H9 (cell line): ENCODE data around the gene KANSL3. TPM values are rescaled to one million over a fixed set of nuclear protein-coding genes. Genes with fewer than 3 reads are reported as not detected.

Experiments
- DNase-seq: peaks from one replicate; pipeline ENCODE4 v3.0.0-alpha.2; 2017
- H2AFZ ChIP-seq: one replicate; pipeline ENCODE4 v1.6.1; 2013; ENCODE audit warnings: mild to moderate bottlenecking, low read length, control low read depth, moderate library complexity
- H2AK5ac ChIP-seq: 2 replicates; pipeline ENCODE4 v1.6.1; 2013; ENCODE audit warnings: low read length, control low read depth, mixed read lengths; ENCODE audit not compliant: insufficient read length
- H2BK120ac ChIP-seq: one replicate; pipeline ENCODE4 v1.6.1; 2013; ENCODE audit warnings: low read depth, mild to moderate bottlenecking, low read length, control low read depth, inconsistent platforms; ENCODE audit not compliant: poor library complexity, severe bottlenecking
- H2BK12ac ChIP-seq: 2 replicates; pipeline ENCODE4 v1.6.1; 2013; ENCODE audit warnings: low read length, control low read depth, mixed read lengths, low read depth; ENCODE audit not compliant: insufficient read length
- H2BK15ac ChIP-seq: 2 replicates; pipeline ENCODE4 v1.6.1; 2013; ENCODE audit warnings: low read depth, low read length, control low read depth
- H2BK20ac ChIP-seq: one replicate; pipeline ENCODE4 v1.6.1; 2013; ENCODE audit warnings: low read depth, mild to moderate bottlenecking, low read length, control low read depth, inconsistent platforms; ENCODE audit not compliant: poor library complexity, severe bottlenecking
- H2BK5ac ChIP-seq: 2 replicates; pipeline ENCODE4 v1.6.1; 2013; ENCODE audit warnings: low read length, control low read depth, mixed read lengths; ENCODE audit not compliant: insufficient read length
- H3K14ac ChIP-seq: 2 replicates; pipeline ENCODE4 v1.6.1; 2013; ENCODE audit warnings: low read length, control low read depth; ENCODE audit not compliant: insufficient read depth
- H3K18ac ChIP-seq: 2 replicates; pipeline ENCODE4 v1.6.1; 2013; ENCODE audit warnings: low read depth, mild to moderate bottlenecking, mixed read lengths, low read length, control low read depth; ENCODE audit not compliant: insufficient read length
- H3K23ac ChIP-seq: 2 replicates; pipeline ENCODE4 v1.6.1; 2013; ENCODE audit warnings: low read length, control low read depth, mixed read lengths, low read depth; ENCODE audit not compliant: insufficient read length
- H3K23me2 ChIP-seq: 2 replicates; pipeline ENCODE4 v1.6.1; 2013; ENCODE audit warnings: low read depth, mild to moderate bottlenecking, mixed read lengths, low read length, control low read depth; ENCODE audit not compliant: insufficient read length, poor library complexity, severe bottlenecking
- H3K27ac ChIP-seq: 2 replicates; pipeline ENCODE4 v1.5.1; 2013; ENCODE audit warnings: low read length, control low read depth, mixed read lengths, low read depth; ENCODE audit not compliant: insufficient read length
- H3K27me3 ChIP-seq: 2 replicates; pipeline ENCODE4 v1.6.1; 2013; ENCODE audit warnings: low read length, control low read depth, inconsistent platforms; ENCODE audit not compliant: insufficient read depth
- H3K4ac ChIP-seq: 2 replicates; pipeline ENCODE4 v1.6.1; 2013; ENCODE audit warnings: low read depth, mild to moderate bottlenecking, control low read depth, inconsistent platforms, low read length, moderate library complexity
- H3K4me1 ChIP-seq: 2 replicates; pipeline ENCODE4 v1.6.1; 2013; ENCODE audit warnings: low read length, control low read depth, inconsistent platforms; ENCODE audit not compliant: insufficient read depth
- H3K4me2 ChIP-seq: 2 replicates; pipeline ENCODE4 v1.6.1; 2013; ENCODE audit warnings: low read length, control low read depth, mixed read lengths; ENCODE audit not compliant: insufficient read length, insufficient read depth
- H3K56ac ChIP-seq: 2 replicates; pipeline ENCODE4 v1.6.1; 2013; ENCODE audit warnings: low read depth, mild to moderate bottlenecking, mixed read lengths, low read length, control low read depth; ENCODE audit not compliant: insufficient read length
- H3K79me1 ChIP-seq: 2 replicates; pipeline ENCODE4 v1.6.1; 2013; ENCODE audit warnings: low read depth, mild to moderate bottlenecking, moderate library complexity, low read length, control low read depth, inconsistent platforms; ENCODE audit not compliant: insufficient read depth, poor library complexity, severe bottlenecking
- H3K79me2 ChIP-seq: 2 replicates; pipeline ENCODE4 v1.6.1; 2013; ENCODE audit warnings: low read length, control low read depth, inconsistent platforms; ENCODE audit not compliant: insufficient read depth
- H3K9ac ChIP-seq: 2 replicates; pipeline ENCODE4 v1.6.1; 2013; ENCODE audit warnings: low read length, control low read depth, mixed read lengths; ENCODE audit not compliant: insufficient read length; ENCODE audit errors: extremely low read depth
- H3K9me3 ChIP-seq: one replicate; pipeline ENCODE4 v1.6.1; 2013; ENCODE audit warnings: low read depth, low read length, inconsistent platforms; ENCODE audit not compliant: control insufficient read depth
- H3T11ph ChIP-seq: one replicate; pipeline ENCODE4 v1.6.1; 2013; ENCODE audit warnings: mild to moderate bottlenecking, low read length, control low read depth, inconsistent platforms
- H4K20me1 ChIP-seq: one replicate; pipeline ENCODE4 v1.6.1; 2013; ENCODE audit not compliant: control insufficient read depth, insufficient read length, insufficient read depth
- H4K5ac ChIP-seq: 2 replicates; pipeline ENCODE4 v1.6.1; 2013; ENCODE audit warnings: low read depth, mild to moderate bottlenecking, mixed read lengths, low read length, control low read depth; ENCODE audit not compliant: insufficient read length
- H4K8ac ChIP-seq: replicated peaks from 2 replicates; pipeline ENCODE4 v1.6.1; 2013; ENCODE audit warnings: low read length, control low read depth, mixed read lengths, low read depth; ENCODE audit not compliant: insufficient read length
- H4K91ac ChIP-seq: 2 replicates; pipeline ENCODE4 v1.6.1; 2013; ENCODE audit warnings: low read depth, mild to moderate bottlenecking, moderate library complexity, mixed read lengths, low read length, control low read depth; ENCODE audit not compliant: insufficient read length
- H3K27ac Mint-ChIP-seq, 3 experiments: 2 replicates in 2 of 3; 3 replicates in 1 of 3; pipeline ENCODE4 v1.8.0; 2020 to 2021; ENCODE audit warnings: mixed read lengths in 3 of 3, mild to moderate bottlenecking in 1 of 3, moderate library complexity in 1 of 3
- H3K27me3 Mint-ChIP-seq: 2 replicates; pipeline ENCODE4 v1.8.0; 2021; ENCODE audit warnings: low read depth, mild to moderate bottlenecking, moderate library complexity, mixed read lengths
- H3K36me3 Mint-ChIP-seq, 3 experiments: 2 replicates in 2 of 3; 3 replicates in 1 of 3; pipeline ENCODE4 v1.8.0; 2020 to 2021; ENCODE audit warnings: low read depth in 3 of 3, mixed read lengths in 3 of 3; ENCODE audit not compliant: insufficient read depth in 1 of 3
- H3K4me1 Mint-ChIP-seq, 2 experiments: 2 replicates each; pipeline ENCODE4 v1.8.0; 2020; ENCODE audit warnings: mixed read lengths in 2 of 2
- H3K4me3 Mint-ChIP-seq, 2 experiments: 2 replicates in 1 of 2; 3 replicates in 1 of 2; pipeline ENCODE4 v1.8.0; 2020 to 2021; ENCODE audit warnings: mild to moderate bottlenecking in 2 of 2, mixed read lengths in 2 of 2, moderate library complexity in 1 of 2
- H3K9me3 Mint-ChIP-seq, 2 experiments: 2 replicates in 1 of 2; 3 replicates in 1 of 2; pipeline ENCODE4 v1.8.0; 2020; ENCODE audit warnings: mild to moderate bottlenecking in 2 of 2, mixed read lengths in 2 of 2, moderate library complexity in 1 of 2
- CTCF ChIP-seq: fragments of 200-600 bp; sonication (generic); conservative IDR thresholded peaks from 3 replicates; pipeline ENCODE4 v1.8.0; 2021; ENCODE audit warnings: antibody characterized with exemption, mild to moderate bottlenecking
- WGBS: extraction: QIAGEN DNeasy Blood & Tissue Kit; methylation state at CpG from one replicate; pipeline ENCODE4 v1.1.7; 2013; ENCODE audit warnings: missing lambda C conversion rate, low lambda C conversion rate, mixed read lengths; ENCODE audit not compliant: insufficient read length; ENCODE audit errors: extremely low coverage; 5-methylcytosine and 5-hydroxymethylcytosine counted together
- total RNA-seq: library from RNA; stranded (reverse); gene quantifications from 2 replicates; pipeline ENCODE4 v1.2.1, GENCODE V29; 2021

KANSL3 gene
- total RNA-seq, 1 experiment from 2014 or later: 35.7 TPM

GRCh38 chr2:96580771-96581170, 57.3 kb downstream of the KANSL3 start:
- Histone ChIP-seq H3K14ac (no peak overlapping the region), H3K9ac (no peak overlapping the region), H3K18ac (no peak overlapping the region), H3K9me3 (no peaks in the 10 kb centered on the region), H4K5ac (no peak overlapping the region), H3K79me1 (no peaks in the 10 kb centered on the region), H4K91ac (no peak overlapping the region), H3K23ac (no peak overlapping the region), H3K4ac (no peak overlapping the region), H3K27ac (no peak overlapping the region), H2BK15ac (no peak overlapping the region), H3K23me2 (no peaks in the 10 kb centered on the region), H3K27me3 (no peaks in the 10 kb centered on the region), H3K56ac (no peak overlapping the region), H3T11ph (no peak overlapping the region), H3K4me1 (no peaks in the 10 kb centered on the region), H2AFZ (no peak overlapping the region), H2BK5ac (no peak overlapping the region), H3K79me2 (no peaks in the 10 kb centered on the region), H4K20me1 (no peaks in the 10 kb centered on the region), H2AK5ac (no peak overlapping the region), H2BK120ac (no peak overlapping the region), H4K8ac (no peak overlapping the region), H3K4me2 (no peak overlapping the region), H2BK12ac (no peak overlapping the region), H2BK20ac (no peak overlapping the region)
- no peak overlapping the region for H3K4me3 Mint-ChIP-seq
- no peaks in the 10 kb centered on the region for H3K27me3 Mint-ChIP-seq
- no peaks in the 10 kb centered on the region; a peak in 1 of 7 replicates for H3K36me3 Mint-ChIP-seq
- peak; percentile 61 for TF ChIP-seq CTCF
- H3K4me1 Mint-ChIP-seq: no peaks in the 10 kb centered on the region
- no peaks in the 10 kb centered on the region for H3K9me3 Mint-ChIP-seq
- DNase-seq: peak; percentile 74
- H3K27ac Mint-ChIP-seq: no peak overlapping the region
- WGBS: no CpG with 5 or more reads among the region's 4 CpGs
